Uterus (tissue), 4 donors: ENCODE measurements around the gene ASB10. TPM values are rescaled to one million over a fixed set of nuclear protein-coding genes. Genes with fewer than 3 reads are reported as not detected.

Experiments used
- DNase-seq, 2 donors: peaks; one replicate each; pipeline ENCODE4 v3.0.0-alpha.2; 2019 to 2020
- H3K27ac ChIP-seq, 2 donors: fragments of 200-600 bp; sonication (generic); 1 replicate in 1 of 2; 2 replicates in 1 of 2; pipeline ENCODE4 v1.5.1; 2016 to 2018
- H3K27me3 ChIP-seq, 2 donors: fragments of 200-600 bp; sonication (generic); one replicate each; pipeline ENCODE4 v1.5.1; 2018 to 2019; ENCODE audit warnings: control low read depth in 1 of 2
- H3K36me3 ChIP-seq, 2 donors: fragments of 200-600 bp; sonication (generic); one replicate each; pipeline ENCODE4 v1.5.1; 2019; ENCODE audit warnings: control low read depth in 1 of 2
- H3K4me1 ChIP-seq, 2 donors: fragments of 200-600 bp; sonication (generic); one replicate each; pipeline ENCODE4 v1.5.1; 2018 to 2019; ENCODE audit warnings: control low read depth in 1 of 2
- H3K4me3 ChIP-seq, 2 donors: fragments of 200-600 bp; sonication (generic); 1 replicate in 1 of 2; 2 replicates in 1 of 2; pipeline ENCODE4 v1.5.1; 2018 to 2019; ENCODE audit warnings: mild to moderate bottlenecking in 1 of 2
- H3K9me3 ChIP-seq, 2 donors: fragments of 200-600 bp; sonication (generic); one replicate each; pipeline ENCODE4 v1.5.1; 2019; ENCODE audit warnings: control low read depth in 1 of 2
- CTCF ChIP-seq, 4 experiments: fragments of 200-600 bp in 2 of 4; fragments of 450-650 bp in 2 of 4; sonication (generic) in 2 of 4; IDR thresholded peaks; one replicate each; pipeline ENCODE4 v1.5.1; 2016 to 2019; ENCODE audit warnings: antibody characterized with exemption in 4 of 4, mild to moderate bottlenecking in 2 of 4, moderate library complexity in 1 of 4
- POLR2A ChIP-seq, 2 donors: fragments of 450-650 bp; IDR thresholded peaks; one replicate each; pipeline ENCODE4 v1.6.1; 2016; ENCODE audit warnings: antibody characterized with exemption in 2 of 2, mild to moderate bottlenecking in 1 of 2, moderate library complexity in 1 of 2
- intact Hi-C: fragments of 100-400 bp; cut with DNase I; formaldehyde crosslinking; loops from one replicate; pipeline ENCODE4 v1.15.1; 2023; ENCODE audit warnings: low total_unique reads
- total RNA-seq, 4 donors: library from RNA; depleted of rRNA in 3 of 4; stranded (reverse); fragments of >200 nt in 3 of 4; gene quantifications; one replicate each; pipeline versions ENCODE4 v1.1.0 to v1.2.4, GENCODE V29; 2014 to 2023
- donor health status: DM: yes; HTN: yes; CAD: no.

Gene ASB10
- total RNA-seq, 4 donors from 2014 or later: not detected

DNA sequence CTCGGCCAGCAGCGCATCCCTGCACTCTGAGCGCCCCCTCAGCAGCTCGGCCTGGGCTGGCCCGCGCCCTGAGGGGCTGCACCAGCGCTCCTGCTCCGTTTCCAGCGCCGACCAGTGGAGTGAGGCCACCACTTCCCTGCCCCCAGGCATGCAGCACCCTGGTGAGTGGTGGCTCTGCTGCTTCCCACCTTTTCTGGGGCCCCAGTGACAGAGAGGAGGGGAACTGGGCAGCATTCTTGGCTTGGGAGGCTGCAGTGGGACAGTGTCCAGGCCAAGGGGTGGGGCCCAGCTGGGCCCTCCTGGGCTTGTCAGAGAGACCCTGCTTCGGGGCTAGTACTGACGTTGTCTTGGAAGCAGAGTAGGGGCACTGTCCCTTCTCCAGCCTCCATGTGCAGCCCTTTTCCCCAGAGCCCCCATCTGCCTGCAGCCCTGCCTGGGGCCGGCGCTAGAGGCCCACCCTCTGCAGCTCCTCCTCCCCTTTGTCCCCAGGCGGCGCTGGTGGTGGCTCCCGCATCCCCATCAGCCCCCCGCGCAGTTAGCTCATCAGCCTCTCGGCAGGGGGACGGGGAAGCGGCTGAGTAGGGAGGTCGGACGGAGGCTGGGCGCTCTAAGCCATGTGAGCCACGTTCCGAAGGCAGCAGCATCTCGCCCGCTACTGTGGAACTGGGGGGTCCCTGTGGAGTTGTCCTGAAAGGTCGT is 48.7 kb downstream of the ASB10 start:
- H3K27me3 ChIP-seq: no peaks in the 10 kb centered on the region
- no peak for TF ChIP-seq POLR2A (IDR thresholded peaks at IDR 0.05)
- no peaks in the 10 kb centered on the region for H3K36me3 ChIP-seq
- DNase-seq: peak; percentile 11 to 12
- no peak overlapping the region for H3K27ac ChIP-seq
- no peaks in the 10 kb centered on the region for H3K9me3 ChIP-seq
- no peaks in the 10 kb centered on the region for H3K4me1 ChIP-seq
- intact Hi-C loops: loop anchor here (10.0 kb wide), 1 partner anchor 166 kb away; no protein-coding TSS in a partner anchor
- H3K4me3 ChIP-seq: no peak overlapping the region

GRCh38 chr7:151137791-151138152 is 49.3 kb downstream of the ASB10 start:
- no peak for DNase-seq
- no peak overlapping the region for H3K27ac ChIP-seq
- H3K36me3 ChIP-seq: no peaks in the 10 kb centered on the region
- no peak for TF ChIP-seq CTCF (IDR thresholded peaks at IDR 0.05)
- no peak for TF ChIP-seq POLR2A (IDR thresholded peaks at IDR 0.05)
- H3K4me1 ChIP-seq: no peaks in the 10 kb centered on the region
- H3K27me3 ChIP-seq: no peaks in the 10 kb centered on the region
- intact Hi-C loops: loop anchor here (10.0 kb wide), 1 partner anchor 167 kb away; no protein-coding TSS in a partner anchor
- H3K9me3 ChIP-seq: no peaks in the 10 kb centered on the region
- no peak overlapping the region for H3K4me3 ChIP-seq

GRCh38 chr7:151137076-151137675 is 49.9 kb downstream of the ASB10 start:
- intact Hi-C loops: loop anchor here (10.0 kb wide), 1 partner anchor 168 kb away; no protein-coding TSS in a partner anchor
- Histone ChIP-seq H3K27me3 (no peaks in the 10 kb centered on the region), H3K4me1 (no peaks in the 10 kb centered on the region), H3K36me3 (no peaks in the 10 kb centered on the region), H3K9me3 (no peaks in the 10 kb centered on the region), H3K4me3 (no peak overlapping the region), H3K27ac (no peak overlapping the region)
- TF ChIP-seq CTCF (IDR thresholded peaks at IDR 0.05): no peak
- DNase-seq: peak in 1 of 2 donors; percentile 12

- Histone ChIP-seq H3K4me3 (no peak overlapping the region), H3K27me3 (no peaks in the 10 kb centered on the region), H3K36me3 (no peaks in the 10 kb centered on the region), H3K27ac (no peak overlapping the region), H3K4me1 (no peaks in the 10 kb centered on the region), H3K9me3 (no peaks in the 10 kb centered on the region)
- peak in 1 of 2 donors; percentile 10 for DNase-seq
- TF ChIP-seq POLR2A (IDR thresholded peaks at IDR 0.05) (no peak), CTCF (IDR thresholded peaks at IDR 0.05) (no peak)
- intact Hi-C loops: loop anchor here (10.0 kb wide), 1 partner anchor 169 kb away; no protein-coding TSS in a partner anchor
Observed at GRCh38 chr7:151135866-151136843, 50.9 kb downstream of the ASB10 start.

GRCh38 chr7:151135525-151135845 is 51.6 kb downstream of the ASB10 start:
- intact Hi-C loops: loop anchor here (10.0 kb wide), 1 partner anchor 169 kb away; no protein-coding TSS in a partner anchor
- H3K4me3 ChIP-seq: no peak overlapping the region
- H3K9me3 ChIP-seq: no peaks in the 10 kb centered on the region
- no peaks in the 10 kb centered on the region for H3K27me3 ChIP-seq
- TF ChIP-seq CTCF (IDR thresholded peaks at IDR 0.05): no peak
- TF ChIP-seq POLR2A (IDR thresholded peaks at IDR 0.05): no peak
- DNase-seq: peak; percentile 9 to 11
- no peak overlapping the region for H3K27ac ChIP-seq
- H3K36me3 ChIP-seq: no peaks in the 10 kb centered on the region
- no peaks in the 10 kb centered on the region for H3K4me1 ChIP-seq
